Measurements from ENCODE around the gene CTBP1. TPM values are rescaled to one million over a fixed set of nuclear protein-coding genes. Genes with fewer than 3 reads are reported as not detected.

Gene CTBP1
- total RNA-seq, 4 donors from 2014 or later, result 89.9 to 169 (median 107) TPM

DNA sequence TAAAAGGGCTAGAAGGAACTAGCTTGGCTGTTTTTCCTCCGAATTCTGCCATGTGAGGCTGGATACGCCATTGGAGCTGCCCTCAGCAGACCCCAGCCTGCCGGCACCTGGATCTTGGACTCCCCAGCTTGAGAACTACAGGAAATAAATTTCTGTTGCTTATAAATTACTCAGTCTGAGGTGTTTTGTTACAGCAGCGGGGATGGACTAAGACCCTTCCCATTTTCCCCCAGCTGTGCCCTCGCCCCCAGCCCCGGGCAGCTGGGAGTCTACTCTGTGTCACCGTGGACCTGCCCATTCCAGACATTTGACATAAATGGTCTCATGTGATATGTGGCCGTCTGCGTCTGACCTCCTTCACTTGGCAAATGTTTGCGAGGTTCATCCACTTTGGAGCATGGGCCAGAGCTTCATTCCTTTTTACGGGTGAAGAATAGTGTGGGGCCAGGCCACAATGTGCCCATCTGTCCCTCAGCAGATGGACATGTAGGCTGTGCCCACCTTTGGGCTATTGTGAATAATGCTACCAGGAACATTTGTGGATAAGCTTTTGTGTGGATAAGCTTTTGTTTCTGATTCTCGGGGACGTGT, 45.8 kb downstream of the CTBP1 start:
- TF ChIP-seq, protein P1, sequence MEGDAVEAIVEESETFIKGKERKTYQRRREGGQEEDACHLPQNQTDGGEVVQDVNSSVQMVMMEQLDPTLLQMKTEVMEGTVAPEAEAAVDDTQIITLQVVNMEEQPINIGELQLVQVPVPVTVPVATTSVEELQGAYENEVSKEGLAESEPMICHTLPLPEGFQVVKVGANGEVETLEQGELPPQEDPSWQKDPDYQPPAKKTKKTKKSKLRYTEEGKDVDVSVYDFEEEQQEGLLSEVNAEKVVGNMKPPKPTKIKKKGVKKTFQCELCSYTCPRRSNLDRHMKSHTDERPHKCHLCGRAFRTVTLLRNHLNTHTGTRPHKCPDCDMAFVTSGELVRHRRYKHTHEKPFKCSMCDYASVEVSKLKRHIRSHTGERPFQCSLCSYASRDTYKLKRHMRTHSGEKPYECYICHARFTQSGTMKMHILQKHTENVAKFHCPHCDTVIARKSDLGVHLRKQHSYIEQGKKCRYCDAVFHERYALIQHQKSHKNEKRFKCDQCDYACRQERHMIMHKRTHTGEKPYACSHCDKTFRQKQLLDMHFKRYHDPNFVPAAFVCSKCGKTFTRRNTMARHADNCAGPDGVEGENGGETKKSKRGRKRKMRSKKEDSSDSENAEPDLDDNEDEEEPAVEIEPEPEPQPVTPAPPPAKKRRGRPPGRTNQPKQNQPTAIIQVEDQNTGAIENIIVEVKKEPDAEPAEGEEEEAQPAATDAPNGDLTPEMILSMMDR (IDR thresholded peaks at IDR 0.05; ENCODE audit: low read depth), result no peak

DNA sequence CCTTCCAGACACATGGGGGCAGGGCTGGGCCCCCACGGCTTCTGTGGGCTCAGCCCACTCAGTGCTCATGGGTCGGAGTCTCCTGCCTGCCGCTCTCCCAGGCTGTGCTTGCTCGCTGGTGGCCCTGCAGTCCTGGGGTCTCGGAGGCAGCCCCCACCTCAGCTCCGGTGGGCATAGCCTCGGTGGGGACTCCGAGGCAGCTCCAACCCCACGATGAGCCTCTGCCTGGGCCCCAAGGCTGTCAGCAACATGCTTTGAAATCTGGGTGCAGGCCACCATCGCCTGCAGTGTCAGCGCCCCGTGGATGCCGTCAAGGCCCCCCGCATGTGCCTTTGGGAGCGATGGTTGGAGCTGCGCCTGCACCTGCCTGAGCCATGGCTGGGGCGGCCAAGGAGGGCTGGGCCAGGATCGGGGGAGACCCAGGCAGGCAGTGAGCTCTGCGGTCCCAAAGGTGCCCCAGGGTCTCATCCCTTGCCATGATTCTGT, 46.4 kb downstream of the CTBP1 start:
- TF ChIP-seq, protein P1 (IDR thresholded peaks at IDR 0.05; ENCODE audit: low read depth), result no peak

DNA sequence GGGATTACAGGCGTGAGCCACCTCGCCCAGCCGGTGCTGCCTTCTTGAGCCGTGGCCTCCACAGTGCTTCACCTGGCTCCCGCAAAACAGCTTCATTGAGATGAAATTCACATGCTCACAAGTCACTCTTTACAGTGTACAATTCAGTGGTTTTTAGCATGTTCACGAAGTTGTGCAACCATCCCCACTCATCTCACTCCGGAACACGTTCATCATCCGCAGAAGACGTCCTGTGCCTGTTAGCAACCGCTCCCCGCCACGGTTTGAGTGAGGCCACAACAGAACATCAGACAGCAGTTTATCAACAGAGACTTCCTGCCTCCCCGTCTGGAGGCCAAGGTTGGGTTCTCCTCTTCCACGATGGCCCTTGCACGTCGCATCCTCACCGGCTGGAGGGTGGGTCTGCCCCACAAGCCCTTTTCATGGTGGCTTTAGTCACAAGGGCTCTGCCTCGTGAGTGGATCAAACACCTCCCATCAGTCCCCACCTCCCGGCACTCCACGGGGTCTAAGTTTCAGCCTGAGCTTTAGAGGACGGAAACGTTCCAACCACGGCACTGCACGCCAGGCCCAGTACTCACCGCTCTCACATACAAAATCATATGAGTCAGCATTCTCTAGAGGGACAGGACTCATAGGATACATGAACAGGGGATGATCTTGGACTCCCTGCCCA, 46.9 kb downstream of the CTBP1 start:
- TF ChIP-seq, protein P1 (IDR thresholded peaks at IDR 0.05; ENCODE audit: low read depth), result no peak

DNA sequence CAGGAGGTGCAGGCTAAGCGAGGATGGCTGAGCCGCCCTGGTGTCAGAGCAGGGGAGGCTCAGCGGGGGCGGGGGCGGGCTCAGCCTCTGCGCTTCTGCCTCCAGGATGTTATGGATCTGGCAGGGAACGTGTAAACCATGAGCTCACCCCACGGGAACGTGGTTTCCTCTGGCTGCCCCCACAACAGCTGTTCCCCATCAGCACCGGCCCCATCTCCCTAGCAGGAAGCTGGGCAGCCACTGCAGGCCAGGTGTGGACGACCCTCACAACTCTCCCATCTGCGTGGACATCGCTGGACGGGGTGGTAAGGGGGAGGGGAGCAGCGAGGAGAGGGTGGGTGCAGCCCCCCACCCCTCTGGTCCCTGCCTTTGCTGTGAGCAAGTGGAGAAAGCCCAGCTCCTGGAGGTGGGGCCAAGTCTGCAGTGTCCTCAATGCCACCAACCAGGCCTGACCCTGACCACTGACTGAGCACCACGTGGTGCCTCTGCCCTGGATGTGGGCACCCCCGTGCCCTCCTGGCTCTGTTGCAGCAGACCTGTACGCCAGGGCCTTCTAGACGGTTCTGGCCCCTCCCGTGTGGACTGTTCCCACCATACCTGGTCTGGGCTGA, 48.4 kb downstream of the CTBP1 start:
- TF ChIP-seq, protein P1 (IDR thresholded peaks at IDR 0.05; ENCODE audit: low read depth), result no peak

DNA sequence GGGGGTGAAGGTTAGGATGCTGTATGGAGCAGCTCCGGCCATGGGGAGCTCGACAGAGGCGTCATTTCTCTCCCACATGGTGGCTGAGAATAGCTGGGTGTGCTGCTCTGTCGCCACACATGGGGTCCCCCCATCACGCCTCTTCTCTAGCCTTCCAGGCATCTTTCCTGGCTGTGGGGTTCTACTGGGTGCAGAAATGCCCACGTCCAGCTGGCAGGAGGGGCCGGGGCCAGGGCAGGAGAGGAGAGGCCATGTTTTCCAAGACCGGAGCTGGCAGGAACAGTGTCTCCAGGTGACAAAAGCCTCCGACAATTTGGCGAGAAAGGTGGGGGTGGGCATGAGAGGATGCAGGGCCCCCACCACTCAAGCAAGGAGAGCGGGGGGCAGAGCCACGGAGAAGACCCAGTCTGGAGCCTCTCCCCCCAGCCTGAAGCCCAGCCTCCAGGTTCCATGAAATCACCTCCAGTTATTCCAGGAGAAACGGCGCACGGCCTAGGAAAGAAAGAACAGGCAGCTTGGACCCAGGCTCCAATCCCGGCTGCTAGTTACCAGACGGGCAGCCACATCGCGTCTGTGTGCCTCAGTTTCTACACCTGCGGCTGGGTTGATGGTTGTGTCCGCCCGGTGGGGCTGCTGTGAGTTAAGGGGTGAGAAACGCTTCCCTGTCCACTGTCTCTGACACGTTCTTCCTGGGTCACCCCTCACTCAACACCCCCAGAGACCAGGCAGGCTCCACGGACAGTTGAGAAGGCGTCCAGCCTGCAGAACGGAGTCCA, 49.2 kb downstream of the CTBP1 start:
- TF ChIP-seq, protein P1 (IDR thresholded peaks at IDR 0.05; ENCODE audit: low read depth), result no peak

DNA sequence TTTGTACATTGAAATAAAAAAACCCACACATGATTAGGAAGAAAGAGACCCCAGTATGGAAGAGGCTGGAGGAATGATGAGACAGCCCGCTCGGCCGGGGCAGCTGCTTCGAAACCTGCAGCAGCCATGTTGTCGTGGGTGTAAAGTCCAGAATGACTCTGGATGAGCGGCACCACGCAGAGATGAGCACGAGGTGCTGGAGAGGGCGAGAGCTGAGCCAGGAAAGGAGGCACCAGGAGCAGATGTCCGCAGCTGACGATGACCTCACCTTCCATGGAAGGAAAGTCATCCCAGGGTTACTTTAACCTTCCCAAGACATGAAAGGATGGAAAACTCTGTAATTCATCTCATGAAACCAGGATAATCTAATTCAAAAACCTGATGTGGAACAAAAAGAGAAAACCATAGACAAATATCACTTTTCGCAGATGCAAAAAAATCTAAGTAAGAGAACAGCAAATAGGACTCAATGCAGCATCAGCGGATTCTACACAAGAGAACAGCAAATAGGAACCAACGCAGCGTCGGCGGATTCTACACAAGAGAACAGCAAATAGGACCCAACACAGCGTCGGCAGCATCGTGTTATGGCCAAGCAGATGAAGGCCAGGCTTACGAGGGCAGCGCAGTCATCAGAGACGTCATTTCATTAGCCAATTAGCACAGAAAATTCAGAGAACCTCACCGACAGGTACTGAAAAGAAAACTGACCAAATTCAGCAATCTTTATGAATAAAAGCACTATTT, 50.7 kb downstream of the CTBP1 start:
- TF ChIP-seq, protein P1 (IDR thresholded peaks at IDR 0.05; ENCODE audit: low read depth), result no peak
